Loucy (cell line): Measurements from ENCODE around the gene NMBR.

ENCODE experiments used
- EZH2phosphoT487 ChIP-seq: fragments of 200-600 bp; IDR thresholded peaks from 2 replicates; pipeline ENCODE4 v1.6.1; 2018; ENCODE audit warnings: antibody characterized with exemption, mild to moderate bottlenecking, moderate library complexity, borderline replicate concordance
- TF ChIP-seq, protein P1 (sequence below): fragments of 200-600 bp; sonication (generic); conservative IDR thresholded peaks from 2 replicates; pipeline ENCODE4 v1.5.1; 2014; ENCODE audit warnings: mild to moderate bottlenecking, antibody characterized with exemption, low read length

DNA sequence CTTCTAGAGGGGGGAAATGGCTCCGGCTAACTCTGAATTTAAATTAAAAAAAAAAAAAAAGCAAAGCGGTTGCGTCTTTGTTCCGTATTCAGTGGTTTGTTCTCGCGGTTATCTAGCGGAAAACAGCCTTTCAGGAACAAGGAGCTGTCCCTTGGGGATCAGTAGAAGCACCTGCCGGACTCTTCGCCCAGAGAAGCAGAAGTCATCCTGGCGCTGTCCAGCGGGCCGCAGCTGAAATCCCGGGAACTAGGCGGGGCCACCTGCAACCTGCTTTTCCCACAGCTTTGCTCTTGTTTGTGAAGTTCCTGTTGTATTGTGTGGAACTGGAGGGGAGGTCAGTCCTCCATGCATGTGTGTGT, 58.1 kb downstream of the NMBR start:
- TF ChIP-seq, protein P1, sequence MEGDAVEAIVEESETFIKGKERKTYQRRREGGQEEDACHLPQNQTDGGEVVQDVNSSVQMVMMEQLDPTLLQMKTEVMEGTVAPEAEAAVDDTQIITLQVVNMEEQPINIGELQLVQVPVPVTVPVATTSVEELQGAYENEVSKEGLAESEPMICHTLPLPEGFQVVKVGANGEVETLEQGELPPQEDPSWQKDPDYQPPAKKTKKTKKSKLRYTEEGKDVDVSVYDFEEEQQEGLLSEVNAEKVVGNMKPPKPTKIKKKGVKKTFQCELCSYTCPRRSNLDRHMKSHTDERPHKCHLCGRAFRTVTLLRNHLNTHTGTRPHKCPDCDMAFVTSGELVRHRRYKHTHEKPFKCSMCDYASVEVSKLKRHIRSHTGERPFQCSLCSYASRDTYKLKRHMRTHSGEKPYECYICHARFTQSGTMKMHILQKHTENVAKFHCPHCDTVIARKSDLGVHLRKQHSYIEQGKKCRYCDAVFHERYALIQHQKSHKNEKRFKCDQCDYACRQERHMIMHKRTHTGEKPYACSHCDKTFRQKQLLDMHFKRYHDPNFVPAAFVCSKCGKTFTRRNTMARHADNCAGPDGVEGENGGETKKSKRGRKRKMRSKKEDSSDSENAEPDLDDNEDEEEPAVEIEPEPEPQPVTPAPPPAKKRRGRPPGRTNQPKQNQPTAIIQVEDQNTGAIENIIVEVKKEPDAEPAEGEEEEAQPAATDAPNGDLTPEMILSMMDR: no peak
- no peak for TF ChIP-seq EZH2phosphoT487
